K562 (cell line): Measurements from ENCODE around the gene FCGR3A. TPM values are rescaled to one million over a fixed set of nuclear protein-coding genes. Genes with fewer than 3 reads are reported as not detected.
"Not testable (repeated sequence)": the region's sequence is repeated elsewhere in the genome, so short reads cannot be mapped to it uniquely, and the experiment has no call there.

ENCODE experiments used
- ATAC-seq: fragments of 200-7000 bp; cut with Tn5 transposase; 3 replicates; pipeline ENCODE4 v1.9.1; 2020; ENCODE audit warnings: moderate library complexity
- BruUV-seq: library from RNA; stranded (reverse); fragments of 400-500 nt; replicated peaks from 2 replicates; lab custom pipeline; 2021; lab: Mats Ljungman, UMichigan
- CTCF ChIA-PET: fragments of 300-600 bp; formaldehyde crosslinking; extraction: SDS; loops from one replicate; lab custom pipeline; 2021; ENCODE audit warnings: low intra/inter-chr PET ratio; lab: Yijun Ruan, JAX
- POLR2A ChIA-PET: fragments of 300-600, 350-650 bp; sonication (Branson Sonifier 250); formaldehyde crosslinking; extraction: SDS; loops from one replicate; lab custom pipeline; 2021; ENCODE audit warnings: antibody characterized with exemption, inconsistent platforms; lab: Yijun Ruan, JAX
- DNase-seq, 4 experiments: peaks; one replicate each; pipeline versions ENCODE4 v3.0.0 to v3.0.0-alpha.2; 2011 to 2018; ENCODE audit warnings: low spot score in 3 of 4, mixed read lengths in 3 of 4; ENCODE audit errors: extremely low read depth in 1 of 4
- FAIRE-seq: peaks from 2 replicates; lab custom pipeline; 2011; peaks lifted over from hg19 to GRCh38; lab: Jason Lieb, UNC
- H2AFZ ChIP-seq: 2 replicates; pipeline ENCODE4 v1.6.0; 2011; ENCODE audit warnings: low read depth, low read length, control low read depth, inconsistent platforms
- H3K27ac ChIP-seq: fragments of 200-600 bp; 3 replicates; pipeline ENCODE4 v1.8.0; 2011; ENCODE audit warnings: low read depth, mild to moderate bottlenecking, control low read depth, inconsistent platforms, low read length, moderate library complexity, mixed read lengths; ENCODE audit errors: extremely low read depth
- H3K27me3 ChIP-seq, 2 experiments: fragments of 300-600 bp in 1 of 2; 2 replicates in 1 of 2; 3 replicates in 1 of 2; pipeline versions ENCODE4 v1.6.0 to v1.8.0; 2011; ENCODE audit warnings: inconsistent platforms in 2 of 2, low read length in 2 of 2, mild to moderate bottlenecking in 1 of 2, mixed read lengths in 1 of 2, moderate library complexity in 1 of 2; ENCODE audit not compliant: control insufficient read depth in 2 of 2, insufficient read depth in 2 of 2
- H3K36me3 ChIP-seq: fragments of 300-600 bp; 3 replicates; pipeline ENCODE4 v1.8.0; 2011; ENCODE audit warnings: mild to moderate bottlenecking, low read length, inconsistent platforms; ENCODE audit not compliant: control insufficient read depth, insufficient read depth
- H3K4me1 ChIP-seq, 2 experiments: fragments of 200-600 bp in 1 of 2; replicated peaks in 1 of 2; 2 replicates in 1 of 2; 3 replicates in 1 of 2; pipeline versions ENCODE4 v1.5.1 to v1.8.0; 2011; ENCODE audit warnings: inconsistent platforms in 2 of 2, low read length in 2 of 2, mild to moderate bottlenecking in 1 of 2, mixed read lengths in 1 of 2, moderate library complexity in 1 of 2; ENCODE audit not compliant: control insufficient read depth in 2 of 2, insufficient read depth in 2 of 2
- H3K4me2 ChIP-seq: 2 replicates; pipeline ENCODE4 v1.6.1; 2011; ENCODE audit warnings: low read length, control low read depth, inconsistent platforms, mixed read lengths; ENCODE audit not compliant: insufficient read depth
- H3K4me3 ChIP-seq: fragments of 200-600 bp; sonication (generic), shearing (Covaris generic); 2 replicates; pipeline ENCODE4 v1.5.1; 2016; ENCODE audit warnings: control low read depth, inconsistent platforms
- H3K79me2 ChIP-seq: fragments of 200-600 bp; 3 replicates; pipeline ENCODE4 v1.8.0; 2011; ENCODE audit warnings: low read length, inconsistent platforms; ENCODE audit not compliant: control insufficient read depth, insufficient read depth
- H3K9ac ChIP-seq, 2 experiments: 2 replicates each; pipeline versions ENCODE4 v1.6.0 to v1.6.1; 2011; ENCODE audit warnings: low read depth in 2 of 2, low read length in 2 of 2, control low read depth in 1 of 2, inconsistent platforms in 1 of 2, mild to moderate bottlenecking in 1 of 2, mixed read lengths in 1 of 2; ENCODE audit not compliant: insufficient read depth in 1 of 2
- H3K9me1 ChIP-seq: one replicate; pipeline ENCODE4 v1.6.0; 2011; ENCODE audit warnings: inconsistent platforms, mild to moderate bottlenecking, low read length, moderate library complexity; ENCODE audit not compliant: control insufficient read depth, insufficient read depth
- H3K9me3 ChIP-seq: replicated peaks from 2 replicates; pipeline ENCODE4 v1.5.1; 2011; ENCODE audit warnings: low read depth, low read length, inconsistent platforms; ENCODE audit not compliant: control insufficient read depth, insufficient read depth
- H4K20me1 ChIP-seq: replicated peaks from 2 replicates; pipeline ENCODE4 v1.6.1; 2011; ENCODE audit warnings: low read length, inconsistent platforms, mixed read lengths; ENCODE audit not compliant: control insufficient read depth, insufficient read depth
- CXXC5 ChIP-seq: fragments of 250-450 bp; sonication (Bioruptor Pico); IDR thresholded peaks from 2 replicates; pipeline ENCODE4 v1.8.0; 2022; ENCODE audit warnings: inconsistent platforms, mild to moderate bottlenecking, moderate library complexity
- HMGN3 ChIP-seq: IDR thresholded peaks from 2 replicates; pipeline ENCODE4 v1.6.1; 2011; ENCODE audit warnings: borderline replicate concordance, low read depth, mild to moderate bottlenecking, mixed read lengths, low read length; ENCODE audit not compliant: insufficient read length; ENCODE audit errors: extremely low read depth
- POLR2A ChIP-seq: fragments of 450-650 bp; conservative IDR thresholded peaks from 2 replicates; pipeline ENCODE4 v1.6.1; 2016
- POLR2AphosphoS2 ChIP-seq: IDR thresholded peaks from 2 replicates; pipeline ENCODE4 v1.6.1; 2012; ENCODE audit warnings: low read length, improper control_type of control experiment
- POLR2G ChIP-seq: fragments of 200-400 bp; formaldehyde crosslinking; IDR thresholded peaks from 2 replicates; pipeline ENCODE4 v1.6.1; 2017; ENCODE audit warnings: low read depth, mild to moderate bottlenecking, antibody characterized with exemption, low read length, moderate library complexity
- RBM22 ChIP-seq: fragments of 200-400 bp; formaldehyde crosslinking; IDR thresholded peaks from 2 replicates; pipeline ENCODE4 v1.6.1; 2018; ENCODE audit warnings: low read length, low read depth; ENCODE audit not compliant: poor library complexity, severe bottlenecking
- WGBS: fragments of 100-300 bp; shearing (Covaris generic); methylation state at CpG from one replicate; pipeline ENCODE4 v1.1.6; 2016; ENCODE audit warnings: low coverage, mixed read lengths; ENCODE audit not compliant: insufficient coverage; ENCODE audit errors: missing lambda C conversion rate; 5-methylcytosine and 5-hydroxymethylcytosine counted together
- in situ Hi-C: fragments of 300-500 bp; cut with MboI; formaldehyde crosslinking; loops from 4 replicates; pipeline ENCODE4 v1.15.0; 2018; ENCODE audit warnings: inconsistent platforms, mixed read lengths
- intact Hi-C: fragments of 100-400 bp; cut with micrococcal nuclease; formaldehyde crosslinking; loops from 2 replicates; pipeline ENCODE4 v1.14.2; 2022
- polyA plus RNA-seq, 8 experiments: library from polyadenylated mRNA; depleted of rRNA in 4 of 8; stranded (reverse) in 5 of 8; unstranded in 3 of 8; fragments of >200 nt; fragmentation: Nextera tagmentation in 2 of 8; fragmentation: Illumina TruSeq in 1 of 8; extraction: Ambion mirVana in 2 of 8; extraction: Trizol in 1 of 8; gene quantifications; 2 replicates each; pipeline versions ENCODE4 v1.2.1 to v1.2.3, GENCODE V29; 2011 to 2014; ENCODE audit warnings: inconsistent platforms in 1 of 8, missing spikeins in 1 of 8
- total RNA-seq, 7 experiments: library from RNA; depleted of rRNA in 6 of 7; stranded (reverse); fragments of >200 nt in 6 of 7; fragmentation: Illumina TruSeq in 2 of 7; extraction: Trizol in 2 of 7; gene quantifications; 2 replicates each; pipeline versions ENCODE4 v1.2.1 to v1.2.3, GENCODE V29; 2011 to 2021; ENCODE audit warnings: low replicate concordance in 1 of 7
- TF ChIP-seq, protein P1 (sequence below), 2 experiments: IDR thresholded peaks; 2 replicates each; pipeline ENCODE4 v1.6.1; 2011; ENCODE audit warnings: borderline replicate concordance in 1 of 2, control low read depth in 1 of 2, low read depth in 1 of 2, low read length in 1 of 2, mild to moderate bottlenecking in 1 of 2, mixed read lengths in 1 of 2, moderate library complexity in 1 of 2; ENCODE audit not compliant: insufficient read depth in 1 of 2, insufficient read length in 1 of 2, poor library complexity in 1 of 2, severe bottlenecking in 1 of 2; ENCODE audit errors: extremely low read depth in 1 of 2

FCGR3A gene
- total and polyA plus RNA-seq, 9 of the 15 experiments (the other 6 are each of a cell fraction or from before 2014, with no cell fraction given), result 0.04 to 0.29 (median 0.14) TPM; not detected in 3

DNA sequence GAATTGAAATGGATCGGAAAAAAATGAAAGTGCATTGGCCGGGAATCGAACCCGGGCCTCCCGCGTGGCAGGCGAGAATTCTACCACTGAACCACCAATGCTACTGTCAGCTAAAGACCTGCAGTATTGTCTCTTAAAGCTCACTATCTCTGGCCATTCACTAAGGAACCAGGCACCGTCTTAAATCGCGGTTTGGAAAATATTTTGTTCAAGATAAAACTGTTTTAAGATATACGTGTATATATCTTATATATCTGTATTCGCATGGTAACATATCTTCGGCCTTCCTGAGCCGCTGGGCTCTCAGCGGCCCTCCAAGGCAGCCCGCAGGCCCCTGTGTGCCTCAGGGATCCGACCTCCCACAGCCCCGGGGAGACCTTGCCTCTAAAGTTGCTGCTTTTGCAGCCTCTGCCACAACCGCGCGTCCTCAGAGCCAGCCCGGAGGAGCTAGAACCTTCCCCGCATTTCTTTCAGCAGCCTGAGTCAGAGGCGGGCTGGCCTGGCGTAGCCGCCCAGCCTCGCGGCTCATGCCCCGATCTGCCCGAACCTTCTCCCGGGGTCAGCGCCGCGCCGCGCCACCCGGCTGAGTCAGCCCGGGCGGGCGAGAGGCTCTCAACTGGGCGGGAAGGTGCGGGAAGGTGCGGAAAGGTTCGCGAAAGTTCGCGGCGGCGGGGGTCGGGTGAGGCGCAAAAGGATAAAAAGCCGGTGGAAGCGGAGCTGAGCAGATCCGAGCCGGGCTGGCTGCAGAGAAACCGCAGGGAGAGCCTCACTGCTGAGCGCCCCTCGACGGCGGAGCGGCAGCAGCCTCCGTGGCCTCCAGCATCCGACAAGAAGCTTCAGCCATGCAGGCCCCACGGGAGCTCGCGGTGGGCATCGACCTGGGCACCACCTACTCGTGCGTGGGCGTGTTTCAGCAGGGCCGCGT is 25.5 kb downstream of the FCGR3A start, which contains the start of gene HSPA6 (continued):
- TF ChIP-seq, protein P1, sequence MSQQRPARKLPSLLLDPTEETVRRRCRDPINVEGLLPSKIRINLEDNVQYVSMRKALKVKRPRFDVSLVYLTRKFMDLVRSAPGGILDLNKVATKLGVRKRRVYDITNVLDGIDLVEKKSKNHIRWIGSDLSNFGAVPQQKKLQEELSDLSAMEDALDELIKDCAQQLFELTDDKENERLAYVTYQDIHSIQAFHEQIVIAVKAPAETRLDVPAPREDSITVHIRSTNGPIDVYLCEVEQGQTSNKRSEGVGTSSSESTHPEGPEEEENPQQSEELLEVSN (IDR thresholded peaks at IDR 0.05; ENCODE audit: borderline replicate concordance in 1 of 2, extremely low read depth in 1 of 2, insufficient read depth in 1 of 2, insufficient read length in 1 of 2, low read depth in 1 of 2, low read length in 1 of 2, poor library complexity in 1 of 2, severe bottlenecking in 1 of 2), result peak in 1 of 2 experiments; percentile 83
- TF ChIP-seq HMGN3, result peak; percentile 16
- TF ChIP-seq POLR2G, result peak; percentile 62
- TF ChIP-seq POLR2AphosphoS2, result peak; percentile 95
- TF ChIP-seq POLR2A, result peak; percentile 64
- peak; percentile 61 for TF ChIP-seq RBM22
- TF ChIP-seq CXXC5, result 0 out of 2 replicates have a peak, but pooled peaks have one; percentile 17

DNA sequence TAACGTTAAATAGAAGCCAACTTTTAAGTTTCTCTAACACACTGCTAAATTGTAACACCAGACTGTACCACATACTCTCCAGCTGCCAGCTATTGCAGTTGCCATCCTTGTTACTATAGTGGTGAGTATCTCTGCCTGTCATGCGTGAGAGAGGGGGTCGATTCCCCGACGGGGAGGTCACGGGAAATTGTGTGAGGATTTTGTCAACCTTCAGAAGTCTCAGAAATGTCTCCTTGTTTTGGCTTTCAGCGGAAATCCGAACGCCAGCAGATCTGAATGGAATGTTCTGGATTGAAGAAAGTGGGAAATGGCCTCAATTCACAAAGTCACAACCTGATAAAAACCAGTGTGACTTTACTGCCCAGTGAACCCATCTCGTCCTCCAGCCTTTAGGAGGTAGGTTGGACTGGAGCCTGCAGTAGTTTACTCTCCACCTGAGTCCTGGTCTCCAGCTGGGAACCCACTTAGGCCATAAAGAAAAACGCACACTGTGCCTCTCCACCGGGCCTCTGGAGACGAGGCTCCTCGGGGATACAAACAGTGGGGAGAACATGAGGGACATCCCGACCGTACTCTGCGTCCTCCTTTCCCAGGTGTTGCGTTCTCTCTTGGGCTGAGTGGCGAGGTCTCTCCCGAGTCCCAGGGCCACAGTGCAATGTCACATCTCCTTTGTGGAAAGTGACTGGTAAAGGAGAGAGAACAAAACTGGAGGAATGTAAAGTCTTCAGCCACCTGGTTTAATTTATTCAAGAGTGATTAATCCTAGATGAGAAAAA is 26.4 kb downstream of the FCGR3A start:
- intact Hi-C loops, H3K4me3 ChIP-seq, H3K79me2 ChIP-seq, H3K27me3 ChIP-seq, in situ Hi-C loops, BruUV-seq, FAIRE-seq, H4K20me1 ChIP-seq, H2AFZ ChIP-seq, CTCF ChIA-PET, POLR2A ChIA-PET, H3K27ac ChIP-seq, H3K9me3 ChIP-seq, DNase-seq, H3K4me1 ChIP-seq, H3K9me1 ChIP-seq: not testable (repeated sequence)
- H3K4me2 ChIP-seq, result peak overlapping the region; percentile 65
- H3K9ac ChIP-seq, result peak overlapping the region in 1 of 2 experiments; percentile 43; a peak in 1 of 4 replicates
- WGBS, result 55% methylated on average over 14 of the region's 20 CpGs
- ATAC-seq, result peak; percentile 51
- peaks cover 13% of the 10 kb centered on the region; the same call in 2 of the 3 replicates for H3K36me3 ChIP-seq

DNA sequence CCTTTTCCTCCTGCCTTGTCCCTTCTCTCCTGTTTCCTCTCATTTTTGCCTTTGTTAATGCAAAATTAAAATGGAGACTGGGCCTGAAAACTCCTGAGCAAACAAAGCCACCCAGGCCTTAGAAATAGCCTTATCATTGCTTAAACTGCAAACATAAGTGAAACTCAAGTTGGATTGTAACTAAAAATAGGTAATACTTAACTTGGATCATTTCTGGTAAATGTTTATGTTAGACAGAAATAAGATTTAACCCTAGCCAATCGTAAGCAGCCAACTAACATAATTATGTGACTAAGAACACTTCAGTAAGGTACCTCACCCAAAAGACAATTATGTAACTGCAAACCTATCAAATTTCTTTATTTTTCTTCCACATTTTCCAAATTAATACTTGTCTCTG is 35.7 kb downstream of the FCGR3A start:
- H3K9me3 ChIP-seq, H3K9me1 ChIP-seq, H3K9ac ChIP-seq, in situ Hi-C loops, BruUV-seq, H3K4me2 ChIP-seq, CTCF ChIA-PET, H4K20me1 ChIP-seq, H3K4me3 ChIP-seq, H3K79me2 ChIP-seq, ATAC-seq, H3K27me3 ChIP-seq, DNase-seq, POLR2A ChIA-PET, FAIRE-seq, intact Hi-C loops: not testable (repeated sequence)
- 71% methylated on average over 1 of the region's 1 CpG for WGBS
- Histone ChIP-seq H3K4me1 (peaks cover 14 to 30% of the 10 kb centered on the region in 2 experiments), H3K27ac (0 out of 3 replicates have a peak overlapping the region, but pooled peaks have one; percentile 8), H2AFZ (peak overlapping the region; percentile 43; the same call in 1 of the 2 replicates), H3K36me3 (peaks cover 40% of the 10 kb centered on the region; the same call in 2 of the 3 replicates)
